H9 (cell line): ENCODE measurements around the gene IER2. TPM values are rescaled to one million over a fixed set of nuclear protein-coding genes. Genes with fewer than 3 reads are reported as not detected.

Source experiments
- DNase-seq: peaks from one replicate; pipeline ENCODE4 v3.0.0-alpha.2; 2017
- H2AFZ ChIP-seq: one replicate; pipeline ENCODE4 v1.6.1; 2013; ENCODE audit warnings: mild to moderate bottlenecking, low read length, control low read depth, moderate library complexity
- H2AK5ac ChIP-seq: 2 replicates; pipeline ENCODE4 v1.6.1; 2013; ENCODE audit warnings: low read length, control low read depth, mixed read lengths; ENCODE audit not compliant: insufficient read length
- H2BK120ac ChIP-seq: one replicate; pipeline ENCODE4 v1.6.1; 2013; ENCODE audit warnings: low read depth, mild to moderate bottlenecking, low read length, control low read depth, inconsistent platforms; ENCODE audit not compliant: poor library complexity, severe bottlenecking
- H2BK12ac ChIP-seq: 2 replicates; pipeline ENCODE4 v1.6.1; 2013; ENCODE audit warnings: low read length, control low read depth, mixed read lengths, low read depth; ENCODE audit not compliant: insufficient read length
- H2BK15ac ChIP-seq: 2 replicates; pipeline ENCODE4 v1.6.1; 2013; ENCODE audit warnings: low read depth, low read length, control low read depth
- H2BK20ac ChIP-seq: one replicate; pipeline ENCODE4 v1.6.1; 2013; ENCODE audit warnings: low read depth, mild to moderate bottlenecking, low read length, control low read depth, inconsistent platforms; ENCODE audit not compliant: poor library complexity, severe bottlenecking
- H2BK5ac ChIP-seq: 2 replicates; pipeline ENCODE4 v1.6.1; 2013; ENCODE audit warnings: low read length, control low read depth, mixed read lengths; ENCODE audit not compliant: insufficient read length
- H3K14ac ChIP-seq: 2 replicates; pipeline ENCODE4 v1.6.1; 2013; ENCODE audit warnings: low read length, control low read depth; ENCODE audit not compliant: insufficient read depth
- H3K18ac ChIP-seq: 2 replicates; pipeline ENCODE4 v1.6.1; 2013; ENCODE audit warnings: low read depth, mild to moderate bottlenecking, mixed read lengths, low read length, control low read depth; ENCODE audit not compliant: insufficient read length
- H3K23ac ChIP-seq: 2 replicates; pipeline ENCODE4 v1.6.1; 2013; ENCODE audit warnings: low read length, control low read depth, mixed read lengths, low read depth; ENCODE audit not compliant: insufficient read length
- H3K23me2 ChIP-seq: 2 replicates; pipeline ENCODE4 v1.6.1; 2013; ENCODE audit warnings: low read depth, mild to moderate bottlenecking, mixed read lengths, low read length, control low read depth; ENCODE audit not compliant: insufficient read length, poor library complexity, severe bottlenecking
- H3K27ac ChIP-seq: 2 replicates; pipeline ENCODE4 v1.5.1; 2013; ENCODE audit warnings: low read length, control low read depth, mixed read lengths, low read depth; ENCODE audit not compliant: insufficient read length
- H3K27me3 ChIP-seq: 2 replicates; pipeline ENCODE4 v1.6.1; 2013; ENCODE audit warnings: low read length, control low read depth, inconsistent platforms; ENCODE audit not compliant: insufficient read depth
- H3K4ac ChIP-seq: 2 replicates; pipeline ENCODE4 v1.6.1; 2013; ENCODE audit warnings: low read depth, mild to moderate bottlenecking, control low read depth, inconsistent platforms, low read length, moderate library complexity
- H3K4me1 ChIP-seq: 2 replicates; pipeline ENCODE4 v1.6.1; 2013; ENCODE audit warnings: low read length, control low read depth, inconsistent platforms; ENCODE audit not compliant: insufficient read depth
- H3K4me2 ChIP-seq: 2 replicates; pipeline ENCODE4 v1.6.1; 2013; ENCODE audit warnings: low read length, control low read depth, mixed read lengths; ENCODE audit not compliant: insufficient read length, insufficient read depth
- H3K56ac ChIP-seq: 2 replicates; pipeline ENCODE4 v1.6.1; 2013; ENCODE audit warnings: low read depth, mild to moderate bottlenecking, mixed read lengths, low read length, control low read depth; ENCODE audit not compliant: insufficient read length
- H3K79me1 ChIP-seq: 2 replicates; pipeline ENCODE4 v1.6.1; 2013; ENCODE audit warnings: low read depth, mild to moderate bottlenecking, moderate library complexity, low read length, control low read depth, inconsistent platforms; ENCODE audit not compliant: insufficient read depth, poor library complexity, severe bottlenecking
- H3K79me2 ChIP-seq: 2 replicates; pipeline ENCODE4 v1.6.1; 2013; ENCODE audit warnings: low read length, control low read depth, inconsistent platforms; ENCODE audit not compliant: insufficient read depth
- H3K9ac ChIP-seq: 2 replicates; pipeline ENCODE4 v1.6.1; 2013; ENCODE audit warnings: low read length, control low read depth, mixed read lengths; ENCODE audit not compliant: insufficient read length; ENCODE audit errors: extremely low read depth
- H3K9me3 ChIP-seq: one replicate; pipeline ENCODE4 v1.6.1; 2013; ENCODE audit warnings: low read depth, low read length, inconsistent platforms; ENCODE audit not compliant: control insufficient read depth
- H3T11ph ChIP-seq: one replicate; pipeline ENCODE4 v1.6.1; 2013; ENCODE audit warnings: mild to moderate bottlenecking, low read length, control low read depth, inconsistent platforms
- H4K20me1 ChIP-seq: one replicate; pipeline ENCODE4 v1.6.1; 2013; ENCODE audit not compliant: control insufficient read depth, insufficient read length, insufficient read depth
- H4K5ac ChIP-seq: 2 replicates; pipeline ENCODE4 v1.6.1; 2013; ENCODE audit warnings: low read depth, mild to moderate bottlenecking, mixed read lengths, low read length, control low read depth; ENCODE audit not compliant: insufficient read length
- H4K8ac ChIP-seq: replicated peaks from 2 replicates; pipeline ENCODE4 v1.6.1; 2013; ENCODE audit warnings: low read length, control low read depth, mixed read lengths, low read depth; ENCODE audit not compliant: insufficient read length
- H4K91ac ChIP-seq: 2 replicates; pipeline ENCODE4 v1.6.1; 2013; ENCODE audit warnings: low read depth, mild to moderate bottlenecking, moderate library complexity, mixed read lengths, low read length, control low read depth; ENCODE audit not compliant: insufficient read length
- H3K27ac Mint-ChIP-seq, 3 experiments: 2 replicates in 2 of 3; 3 replicates in 1 of 3; pipeline ENCODE4 v1.8.0; 2020 to 2021; ENCODE audit warnings: mixed read lengths in 3 of 3, mild to moderate bottlenecking in 1 of 3, moderate library complexity in 1 of 3
- H3K27me3 Mint-ChIP-seq: 2 replicates; pipeline ENCODE4 v1.8.0; 2021; ENCODE audit warnings: low read depth, mild to moderate bottlenecking, moderate library complexity, mixed read lengths
- H3K36me3 Mint-ChIP-seq, 3 experiments: 2 replicates in 2 of 3; 3 replicates in 1 of 3; pipeline ENCODE4 v1.8.0; 2020 to 2021; ENCODE audit warnings: low read depth in 3 of 3, mixed read lengths in 3 of 3; ENCODE audit not compliant: insufficient read depth in 1 of 3
- H3K4me1 Mint-ChIP-seq, 2 experiments: 2 replicates each; pipeline ENCODE4 v1.8.0; 2020; ENCODE audit warnings: mixed read lengths in 2 of 2
- H3K4me3 Mint-ChIP-seq, 2 experiments: 2 replicates in 1 of 2; 3 replicates in 1 of 2; pipeline ENCODE4 v1.8.0; 2020 to 2021; ENCODE audit warnings: mild to moderate bottlenecking in 2 of 2, mixed read lengths in 2 of 2, moderate library complexity in 1 of 2
- H3K9me3 Mint-ChIP-seq, 2 experiments: 2 replicates in 1 of 2; 3 replicates in 1 of 2; pipeline ENCODE4 v1.8.0; 2020; ENCODE audit warnings: mild to moderate bottlenecking in 2 of 2, mixed read lengths in 2 of 2, moderate library complexity in 1 of 2
- CTCF ChIP-seq: fragments of 200-600 bp; sonication (generic); conservative IDR thresholded peaks from 3 replicates; pipeline ENCODE4 v1.8.0; 2021; ENCODE audit warnings: antibody characterized with exemption, mild to moderate bottlenecking
- WGBS: extraction: QIAGEN DNeasy Blood & Tissue Kit; methylation state at CpG from one replicate; pipeline ENCODE4 v1.1.7; 2013; ENCODE audit warnings: missing lambda C conversion rate, low lambda C conversion rate, mixed read lengths; ENCODE audit not compliant: insufficient read length; ENCODE audit errors: extremely low coverage; 5-methylcytosine and 5-hydroxymethylcytosine counted together
- total RNA-seq: library from RNA; stranded (reverse); gene quantifications from 2 replicates; pipeline ENCODE4 v1.2.1, GENCODE V29; 2021

Gene IER2
- total RNA-seq, 1 experiment from 2014 or later, result 160 TPM

- Histone ChIP-seq H3K4ac (no peak overlapping the region), H4K8ac (no peak overlapping the region), H3K56ac (no peak overlapping the region), H4K91ac (no peak overlapping the region), H3K18ac (no peak overlapping the region), H3K79me1 (no peaks in the 10 kb centered on the region), H3K27ac (no peak overlapping the region), H3K79me2 (no peaks in the 10 kb centered on the region), H2BK20ac (no peak overlapping the region), H3K14ac (no peak overlapping the region), H2BK12ac (no peak overlapping the region), H3K4me1 (no peaks in the 10 kb centered on the region), H3T11ph (no peak overlapping the region), H3K23ac (no peak overlapping the region), H2BK120ac (no peak overlapping the region), H2AFZ (no peak overlapping the region), H2BK15ac (no peak overlapping the region), H3K27me3 (peaks cover 17% of the 10 kb centered on the region; the same call in 1 of the 2 replicates), H2BK5ac (no peak overlapping the region), H4K20me1 (peaks cover 3% of the 10 kb centered on the region), H4K5ac (no peak overlapping the region), H3K4me2 (no peak overlapping the region), H3K23me2 (peaks cover 3% of the 10 kb centered on the region), H3K9ac (no peak overlapping the region), H2AK5ac (no peak overlapping the region), H3K9me3 (no peaks in the 10 kb centered on the region)
- TF ChIP-seq CTCF, result no peak
- peak; percentile 25 for DNase-seq
- Mint-ChIP-seq H3K27me3 (peaks cover 39% of the 10 kb centered on the region), H3K9me3 (peaks cover 3 to 7% of the 10 kb centered on the region in 2 experiments; a peak in 3 of 5 replicates), H3K4me1 (peaks cover 10 to 14% of the 10 kb centered on the region in 2 experiments), H3K36me3 (peaks cover 6 to 7% (median 7%) of the 10 kb centered on the region in 3 experiments), H3K4me3 (no peak overlapping the region), H3K27ac (no peak overlapping the region)
- WGBS, result no CpG with 5 or more reads among the region's 13 CpGs
Observed at GRCh38 chr19:13103581-13104359, 46.4 kb upstream of the IER2 start.
